Measurements from ENCODE around the gene MFAP2. TPM values are rescaled to one million over a fixed set of nuclear protein-coding genes. Genes with fewer than 3 reads are reported as not detected.
A peak's percentile ranks its signal among the peaks of the same experiment; 100 is the strongest.
"Not testable (repeated sequence)": the region's sequence is repeated elsewhere in the genome, so short reads cannot be mapped to it uniquely, and the experiment has no call there.

The MFAP2 gene
- polyA plus RNA-seq, 1 donor: 180 TPM

GRCh38 chr1:16929146-16930041, 51.0 kb downstream of the MFAP2 start:
- not testable (repeated sequence) for DNase-seq

GRCh38 chr1:16927711-16928485, 52.5 kb downstream of the MFAP2 start:
- no peak for DNase-seq

GRCh38 chr1:16927256-16927655, 53.2 kb downstream of the MFAP2 start:
- no peak for DNase-seq

- peak; percentile 89 for DNase-seq
These were observed 53.8 kb downstream of the MFAP2 start for GRCh38 chr1:16926491-16927073.

GRCh38 chr1:16925635-16926490, 54.6 kb downstream of the MFAP2 start:
- no peak for DNase-seq

GRCh38 chr1:16924919-16925477, 55.4 kb downstream of the MFAP2 start:
- DNase-seq: no peak

Other genes with a start within 250 kb of the MFAP2 start
- 1.9 TPM for gene RNU1-4, start 240.1 kb downstream of the MFAP2 start, polyA plus RNA-seq (ENCODE audit: insufficient read length)
- 1.9 TPM for gene RNU1-2, start 84.6 kb downstream of the MFAP2 start, polyA plus RNA-seq (ENCODE audit: insufficient read length)
- 46.7 TPM for gene CROCC, start 58.7 kb downstream of the MFAP2 start, polyA plus RNA-seq (ENCODE audit: insufficient read length)
- gene ATP13A2, start 31.3 kb upstream of the MFAP2 start, polyA plus RNA-seq (ENCODE audit: insufficient read length): 30.4 TPM
- 168 TPM for gene SDHB, start 73.4 kb upstream of the MFAP2 start, polyA plus RNA-seq (ENCODE audit: insufficient read length)
- 2.7 TPM for gene PADI2, start 138.8 kb upstream of the MFAP2 start, polyA plus RNA-seq (ENCODE audit: insufficient read length)
- 0.10 TPM for gene PADI1, start 224.5 kb upstream of the MFAP2 start, polyA plus RNA-seq (ENCODE audit: insufficient read length)

Measured in left kidney (tissue), 2 donors.